Fibroblast of lung (primary cell): Measurements from ENCODE around the gene ZNF366. TPM values are rescaled to one million over a fixed set of nuclear protein-coding genes. Genes with fewer than 3 reads are reported as not detected.

Experiments
- DNase-seq, 2 donors: peaks; one replicate each; pipeline versions ENCODE4 v3.0.0 to v3.0.0-alpha.2; 2010; ENCODE audit warnings: low read depth in 2 of 2
- H2AFZ ChIP-seq: 2 replicates; pipeline ENCODE4 v1.5.1; 2012; ENCODE audit warnings: low read length, control low read depth, inconsistent platforms
- H3K27ac ChIP-seq: 2 replicates; pipeline ENCODE4 v1.5.1; 2011; ENCODE audit warnings: low read length, control low read depth; ENCODE audit not compliant: insufficient read depth
- H3K27me3 ChIP-seq: 2 replicates; pipeline ENCODE4 v1.5.1; 2011; ENCODE audit warnings: mild to moderate bottlenecking, low read length; ENCODE audit not compliant: control insufficient read depth, insufficient read depth
- H3K36me3 ChIP-seq: 2 replicates; pipeline ENCODE4 v1.5.1; 2011; ENCODE audit warnings: low read length; ENCODE audit not compliant: control insufficient read depth, insufficient read depth
- H3K4me1 ChIP-seq: 2 replicates; pipeline ENCODE4 v1.5.1; 2011; ENCODE audit warnings: low read length; ENCODE audit not compliant: control insufficient read depth, insufficient read depth; ENCODE audit errors: extremely low read depth
- H3K4me2 ChIP-seq: 2 replicates; pipeline ENCODE4 v1.5.1; 2011; ENCODE audit warnings: low read length, control low read depth; ENCODE audit not compliant: insufficient read depth; ENCODE audit errors: extremely low read depth
- H3K4me3 ChIP-seq, 4 experiments: fragments of 200-600 bp in 1 of 4; sonication (generic) in 1 of 4; replicated peaks in 1 of 4; 2 replicates each; pipeline ENCODE4 v1.5.1; 2011 to 2016; ENCODE audit warnings: low read length in 4 of 4, low read depth in 3 of 4, mild to moderate bottlenecking in 3 of 4, control low read depth in 2 of 4, inconsistent platforms in 1 of 4, mixed read lengths in 1 of 4; ENCODE audit not compliant: insufficient read depth in 1 of 4; ENCODE audit errors: control extremely low read depth in 1 of 4
- H3K79me2 ChIP-seq: 2 replicates; pipeline ENCODE4 v1.5.1; 2012; ENCODE audit warnings: mild to moderate bottlenecking, low read length, inconsistent platforms; ENCODE audit not compliant: control insufficient read depth, insufficient read depth
- H3K9ac ChIP-seq: 2 replicates; pipeline ENCODE4 v1.5.1; 2011; ENCODE audit warnings: mild to moderate bottlenecking, low read length, control low read depth; ENCODE audit not compliant: insufficient read depth
- H3K9me3 ChIP-seq: 2 replicates; pipeline ENCODE4 v1.5.1; 2012; ENCODE audit warnings: low read depth, low read length; ENCODE audit not compliant: control insufficient read depth, insufficient read depth
- H4K20me1 ChIP-seq: 2 replicates; pipeline ENCODE4 v1.5.1; 2011; ENCODE audit warnings: low read length; ENCODE audit not compliant: control insufficient read depth, insufficient read depth; ENCODE audit errors: extremely low read depth
- EZH2 ChIP-seq: IDR thresholded peaks from 2 replicates; pipeline ENCODE4 v1.5.1; 2012; ENCODE audit warnings: low read length, control low read depth, mild to moderate bottlenecking; ENCODE audit errors: missing control alignments
- polyA plus RNA-seq, 2 donors: library from polyadenylated mRNA; depleted of rRNA in 1 of 2; stranded (reverse) in 1 of 2; unstranded in 1 of 2; fragments of >200 nt; gene quantifications; 2 replicates each; pipeline ENCODE4 v1.2.1, GENCODE V29; 2011 to 2012; ENCODE audit warnings: missing spikeins in 1 of 2
- total RNA-seq: library from RNA; depleted of rRNA; stranded (reverse); fragments of >200 nt; gene quantifications from 2 replicates; pipeline ENCODE4 v1.2.1, GENCODE V29; 2014
- TF ChIP-seq, protein P1 (sequence below), 2 donors: IDR thresholded peaks in 1 of 2; conservative IDR thresholded peaks in 1 of 2; 1 replicate in 1 of 2; 2 replicates in 1 of 2; pipeline ENCODE4 v1.5.1; 2011 to 2012; ENCODE audit warnings: low read length in 2 of 2, control low read depth in 1 of 2, inconsistent platforms in 1 of 2, low read depth in 1 of 2, mild to moderate bottlenecking in 1 of 2

ZNF366 gene
- total and polyA plus RNA-seq, 2 donors (not counting 1 experiment from before 2014, with no cell fraction given) = not detected

GRCh38 chr5:72472666-72473422 is 34.4 kb downstream of the ZNF366 start:
- Histone ChIP-seq H3K4me1 (peaks cover 2% of the 10 kb centered on the region), H3K79me2 (no peaks in the 10 kb centered on the region), H3K4me2 (no peak overlapping the region), H3K36me3 (no peaks in the 10 kb centered on the region), H3K27ac (no peak overlapping the region), H3K27me3 (no peaks in the 10 kb centered on the region), H3K9me3 (no peaks in the 10 kb centered on the region), H3K9ac (no peak overlapping the region), H4K20me1 (no peaks in the 10 kb centered on the region), H2AFZ (no peak overlapping the region), H3K4me3 (no peak overlapping the region)
- no peak for DNase-seq
- TF ChIP-seq, protein P1, sequence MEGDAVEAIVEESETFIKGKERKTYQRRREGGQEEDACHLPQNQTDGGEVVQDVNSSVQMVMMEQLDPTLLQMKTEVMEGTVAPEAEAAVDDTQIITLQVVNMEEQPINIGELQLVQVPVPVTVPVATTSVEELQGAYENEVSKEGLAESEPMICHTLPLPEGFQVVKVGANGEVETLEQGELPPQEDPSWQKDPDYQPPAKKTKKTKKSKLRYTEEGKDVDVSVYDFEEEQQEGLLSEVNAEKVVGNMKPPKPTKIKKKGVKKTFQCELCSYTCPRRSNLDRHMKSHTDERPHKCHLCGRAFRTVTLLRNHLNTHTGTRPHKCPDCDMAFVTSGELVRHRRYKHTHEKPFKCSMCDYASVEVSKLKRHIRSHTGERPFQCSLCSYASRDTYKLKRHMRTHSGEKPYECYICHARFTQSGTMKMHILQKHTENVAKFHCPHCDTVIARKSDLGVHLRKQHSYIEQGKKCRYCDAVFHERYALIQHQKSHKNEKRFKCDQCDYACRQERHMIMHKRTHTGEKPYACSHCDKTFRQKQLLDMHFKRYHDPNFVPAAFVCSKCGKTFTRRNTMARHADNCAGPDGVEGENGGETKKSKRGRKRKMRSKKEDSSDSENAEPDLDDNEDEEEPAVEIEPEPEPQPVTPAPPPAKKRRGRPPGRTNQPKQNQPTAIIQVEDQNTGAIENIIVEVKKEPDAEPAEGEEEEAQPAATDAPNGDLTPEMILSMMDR (conservative IDR thresholded peaks at IDR 0.05 in 1 of 2, IDR thresholded peaks at IDR 0.05 in 1 of 2; ENCODE audit: low read depth in 1 of 2, low read length in 2 of 2) = no peak
- TF ChIP-seq EZH2 = no peak

DNA sequence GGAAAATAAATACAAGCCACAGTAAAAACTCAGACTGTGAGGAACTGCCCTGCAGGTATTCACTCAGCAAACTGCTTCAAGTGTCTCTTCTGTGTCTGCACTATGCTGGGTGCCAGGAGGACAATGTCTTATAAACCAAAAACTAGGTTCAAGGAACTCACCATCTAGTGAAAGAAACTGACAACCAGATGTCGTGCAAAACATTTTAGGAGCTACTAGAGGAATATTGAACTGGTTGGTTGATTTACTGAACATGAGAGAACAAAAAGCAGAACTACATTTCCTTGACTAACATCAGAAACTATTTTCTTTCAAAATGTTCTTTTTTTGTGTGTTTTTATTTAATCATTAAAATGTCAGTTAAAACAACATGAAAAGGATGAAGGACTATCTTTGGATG is 35.2 kb downstream of the ZNF366 start:
- H3K27ac ChIP-seq = no peak overlapping the region

GRCh38 chr5:72470826-72471225 is 36.4 kb downstream of the ZNF366 start:
- Histone ChIP-seq H3K79me2 (no peaks in the 10 kb centered on the region), H3K9ac (no peak overlapping the region), H3K27me3 (no peaks in the 10 kb centered on the region), H2AFZ (no peak overlapping the region), H3K27ac (no peak overlapping the region), H3K4me3 (no peak overlapping the region), H3K4me1 (peaks cover 7% of the 10 kb centered on the region), H4K20me1 (no peaks in the 10 kb centered on the region), H3K36me3 (no peaks in the 10 kb centered on the region), H3K4me2 (no peak overlapping the region), H3K9me3 (no peaks in the 10 kb centered on the region)
- DNase-seq = peak in 1 of 2 donors; percentile 78
- TF ChIP-seq, protein P1 (conservative IDR thresholded peaks at IDR 0.05 in 1 of 2, IDR thresholded peaks at IDR 0.05 in 1 of 2; ENCODE audit: low read depth in 1 of 2, low read length in 2 of 2) = no peak
- no peak for TF ChIP-seq EZH2

More for the DNA sequence above, 35.2 kb downstream of the ZNF366 start:
- Histone ChIP-seq H3K4me2 (no peak overlapping the region), H2AFZ (no peak overlapping the region), H3K4me1 (peaks cover 4% of the 10 kb centered on the region), H3K9me3 (no peaks in the 10 kb centered on the region), H3K4me3 (no peak overlapping the region), H4K20me1 (no peaks in the 10 kb centered on the region), H3K27me3 (no peaks in the 10 kb centered on the region), H3K9ac (no peak overlapping the region), H3K79me2 (no peaks in the 10 kb centered on the region), H3K36me3 (no peaks in the 10 kb centered on the region)
- no peak for TF ChIP-seq EZH2
- TF ChIP-seq, protein P1 (conservative IDR thresholded peaks at IDR 0.05 in 1 of 2, IDR thresholded peaks at IDR 0.05 in 1 of 2; ENCODE audit: low read depth in 1 of 2, low read length in 2 of 2) = no peak
- no peak for DNase-seq
